AG10803 (cell line): ENCODE data around the gene INHBA.

Source experiments
- DNase-seq: peaks from one replicate; pipeline ENCODE4 v3.0.0; 2010; ENCODE audit warnings: low read depth
- H3K4me3 ChIP-seq: 2 replicates; pipeline ENCODE4 v1.5.1; 2011; ENCODE audit warnings: mild to moderate bottlenecking, low read length, control low read depth
- CTCF ChIP-seq: conservative IDR thresholded peaks from 2 replicates; pipeline ENCODE4 v1.5.1; 2011; ENCODE audit warnings: mild to moderate bottlenecking, low read length, control low read depth, inconsistent platforms

The INHBA gene

DNA sequence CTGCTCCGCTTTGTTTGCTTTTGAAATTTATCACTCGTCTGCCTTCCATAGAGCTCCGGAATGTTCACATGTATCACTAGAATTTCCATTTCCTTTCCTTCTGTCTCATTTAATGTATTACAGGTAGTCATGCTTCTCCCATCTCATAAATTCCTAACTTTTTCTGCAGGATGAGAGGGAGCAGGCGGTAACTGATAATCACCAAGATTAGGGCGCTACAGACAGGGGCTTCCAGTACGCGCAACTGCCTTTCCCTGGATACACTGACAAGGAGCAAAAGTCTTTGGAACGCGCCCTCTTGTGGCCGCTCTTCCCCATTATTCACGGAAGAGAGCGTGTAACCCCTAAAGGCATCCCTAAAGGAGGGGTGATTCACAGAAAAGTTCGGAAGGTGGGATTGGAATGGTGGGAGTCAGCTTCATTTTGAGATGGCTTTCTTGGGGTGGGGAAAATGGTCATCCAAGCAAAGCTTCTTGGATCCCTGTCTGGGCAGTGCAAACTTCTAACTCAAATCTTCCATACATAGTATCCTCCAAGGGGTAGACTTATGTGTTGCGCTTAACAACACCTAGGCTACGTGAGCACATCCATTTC is 6.5 kb downstream of the INHBA start:
- peak overlapping the region; percentile 53 for H3K4me3 ChIP-seq
- DNase-seq = peak; percentile 75
- peak; percentile 78 for TF ChIP-seq CTCF

- no peak for TF ChIP-seq CTCF
- H3K4me3 ChIP-seq = peak overlapping the region; percentile 53
- DNase-seq = peak; percentile 71
Observed at GRCh38 chr7:41695661-41696322, 7.1 kb downstream of the INHBA start.

DNA sequence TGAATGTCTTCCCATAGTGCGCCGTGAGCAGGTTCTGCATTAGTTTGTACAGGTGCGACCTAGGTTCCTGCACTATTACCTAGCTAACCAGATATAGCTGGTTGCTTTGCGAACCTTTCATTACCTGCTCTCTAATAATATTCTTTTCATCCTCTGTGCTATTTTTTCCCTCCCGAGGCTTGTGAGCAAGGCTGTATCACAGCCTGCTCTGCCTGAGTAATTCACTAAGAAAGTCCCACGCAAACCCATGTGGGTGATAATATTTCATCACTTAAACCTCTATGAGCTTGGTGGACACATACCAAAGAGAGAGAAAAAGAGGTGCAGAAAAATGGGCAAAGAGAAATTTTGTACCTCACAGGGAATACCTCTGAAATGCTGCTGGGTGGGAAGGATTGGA is 8.4 kb downstream of the INHBA start:
- DNase-seq = no peak
- no peak for TF ChIP-seq CTCF
- H3K4me3 ChIP-seq = no peak overlapping the region

DNA sequence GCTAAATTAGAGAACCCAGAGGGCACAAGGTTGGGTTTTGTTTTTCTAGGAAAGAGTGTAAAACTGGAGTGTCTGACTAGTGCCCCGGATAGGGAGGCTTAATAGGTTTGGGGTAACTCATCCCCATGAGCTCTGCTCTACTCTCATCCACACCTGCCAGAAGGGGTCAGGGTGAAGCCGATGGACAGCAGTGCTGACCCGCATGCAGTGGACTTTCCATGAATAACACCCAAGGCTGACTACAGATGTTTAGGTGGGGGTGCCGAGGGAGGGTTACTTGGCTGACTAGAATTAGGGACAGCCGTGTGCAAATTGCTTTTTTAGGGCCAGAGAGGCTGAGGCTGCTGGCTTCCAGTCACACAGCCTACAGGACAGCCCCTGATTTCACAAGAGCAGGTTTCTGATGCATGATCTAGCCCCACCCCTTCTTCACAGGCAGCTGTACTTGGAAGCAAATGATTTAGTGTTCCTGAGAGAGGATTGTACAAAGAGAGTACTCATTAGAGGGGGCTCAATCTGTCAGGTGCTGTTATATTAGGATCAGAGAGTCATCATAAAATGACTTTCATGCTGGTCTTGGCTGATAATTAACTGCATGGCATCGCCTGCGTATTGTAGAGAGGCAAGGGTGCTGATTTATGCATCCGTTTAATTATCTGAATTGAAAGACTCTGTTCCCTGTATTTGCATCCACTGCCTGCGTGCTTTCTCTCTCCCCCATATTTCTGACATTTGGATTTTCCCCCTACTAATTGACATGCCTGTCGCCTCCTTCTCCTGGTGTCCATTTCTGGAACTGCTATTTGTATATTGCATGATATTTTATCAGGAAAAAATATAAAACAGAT is 9.5 kb downstream of the INHBA start:
- no peak overlapping the region for H3K4me3 ChIP-seq
- peak; percentile 50 for TF ChIP-seq CTCF
- no peak for DNase-seq

GRCh38 chr7:41692251-41692650 is 10.6 kb downstream of the INHBA start:
- no peak for DNase-seq
- no peak overlapping the region for H3K4me3 ChIP-seq
- TF ChIP-seq CTCF = no peak

- TF ChIP-seq CTCF = no peak
- DNase-seq = no peak
- no peak overlapping the region for H3K4me3 ChIP-seq
Observed at GRCh38 chr7:41691286-41692190, 11.4 kb downstream of the INHBA start.
